Activated CD8-positive, alpha-beta memory T cell treated with anti-CD3 and anti-CD28 coated beads for 48 hours (primary cell): Measurements from ENCODE around the gene ARL14.

Source experiments
- DNase-seq, 3 experiments: peaks; one replicate each; pipeline ENCODE4 v3.0.0-alpha.2; 2020; ENCODE audit warnings: low read depth in 2 of 3, low spot score in 2 of 3

Gene ARL14

DNA sequence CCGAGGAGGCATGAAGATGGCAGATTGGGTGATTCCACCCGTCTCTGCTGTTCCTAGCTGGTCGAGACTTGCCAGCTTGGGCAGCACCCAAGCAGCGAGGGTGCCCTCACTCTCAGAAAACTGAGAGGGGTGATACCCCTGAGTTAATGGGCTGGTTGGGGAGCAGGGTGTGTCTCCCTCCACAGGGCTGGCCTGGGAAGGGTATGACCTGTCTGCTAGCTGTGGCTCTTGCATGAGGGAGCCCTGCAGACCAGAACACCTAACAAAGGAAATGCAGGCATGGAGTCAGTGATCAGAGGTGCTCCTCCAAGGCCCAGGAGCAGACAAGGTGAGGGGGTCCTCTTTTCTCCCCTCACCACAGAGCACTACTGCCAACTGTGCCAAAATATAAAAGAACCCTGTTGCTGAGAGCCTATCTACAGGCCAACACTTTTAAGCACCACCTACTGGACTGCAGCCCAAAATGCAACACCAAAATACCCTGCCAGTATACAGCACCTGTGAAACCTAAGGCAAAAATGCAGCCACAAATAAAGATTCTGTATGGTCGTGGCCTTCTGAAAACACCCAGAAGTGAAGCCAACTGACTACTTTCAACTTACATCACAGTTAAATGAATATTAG, 43.3 kb downstream of the ARL14 start:
- no peak for DNase-seq

DNA sequence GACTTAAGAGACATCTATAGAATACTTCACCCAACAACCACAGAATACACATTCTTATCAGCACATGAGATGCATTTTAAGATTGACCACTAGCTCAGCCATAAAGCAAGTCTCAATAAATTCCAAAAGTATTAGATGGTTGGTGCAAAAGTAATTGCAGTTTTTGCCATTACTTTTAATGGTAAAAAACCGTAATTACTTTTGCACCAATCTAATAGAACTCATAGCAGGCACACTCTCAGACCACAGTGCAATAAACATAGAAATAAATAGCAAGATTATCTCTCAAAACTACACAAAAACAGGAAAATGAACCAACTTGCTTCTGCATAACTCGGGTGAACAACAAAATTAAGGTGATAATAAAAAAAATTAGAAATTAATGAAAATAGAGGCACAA, 45.4 kb downstream of the ARL14 start:
- DNase-seq, result no peak

DNA sequence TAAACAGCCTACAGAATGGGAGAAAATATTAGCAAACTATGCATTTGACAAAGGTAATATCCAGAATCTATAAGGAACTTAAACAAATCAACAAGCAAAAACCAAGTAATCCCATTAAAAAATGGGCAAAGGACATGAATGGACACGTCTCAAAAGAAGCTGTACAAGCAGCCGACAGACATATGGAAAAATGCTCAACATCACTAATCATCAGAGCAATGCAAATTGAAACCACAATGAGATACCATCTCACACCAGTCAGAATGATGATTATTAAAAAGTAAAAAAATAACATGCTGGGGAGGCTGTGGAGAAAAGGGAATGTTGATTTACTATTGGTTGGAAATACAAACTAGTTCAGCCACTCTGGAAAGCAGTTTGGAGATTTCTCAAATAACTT, 48.4 kb downstream of the ARL14 start:
- DNase-seq, result no peak
